HG03066 (cell line): ENCODE data around the gene SMC6.

Experiments used
- ATAC-seq: cut with Tn5 transposase; IDR thresholded peaks from one replicate; pipeline ENCODE4 v1.9.1; 2021; ENCODE audit warnings: low read depth; ENCODE audit not compliant: unreplicated experiment

SMC6 gene

DNA sequence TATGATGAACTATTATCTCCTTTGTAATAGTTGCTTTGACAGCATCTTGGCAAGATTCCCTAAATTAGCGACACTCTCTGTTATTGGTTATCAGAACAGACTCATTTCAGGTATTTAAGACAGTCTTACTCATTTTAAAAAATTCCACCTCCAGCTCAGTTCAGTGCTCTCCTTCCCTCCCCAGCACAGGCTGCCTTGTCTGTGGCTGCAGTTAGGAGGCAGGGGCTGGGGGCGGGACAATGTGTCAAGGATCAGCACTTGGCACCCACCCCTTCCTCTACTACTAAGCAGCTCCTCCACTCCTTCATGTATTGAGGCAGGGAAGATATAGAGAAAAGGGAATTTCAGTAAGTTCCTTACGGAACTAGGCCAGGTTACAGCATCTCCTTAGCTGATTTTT is 128.2 kb downstream of the SMC6 start:
- ATAC-seq: no peak

DNA sequence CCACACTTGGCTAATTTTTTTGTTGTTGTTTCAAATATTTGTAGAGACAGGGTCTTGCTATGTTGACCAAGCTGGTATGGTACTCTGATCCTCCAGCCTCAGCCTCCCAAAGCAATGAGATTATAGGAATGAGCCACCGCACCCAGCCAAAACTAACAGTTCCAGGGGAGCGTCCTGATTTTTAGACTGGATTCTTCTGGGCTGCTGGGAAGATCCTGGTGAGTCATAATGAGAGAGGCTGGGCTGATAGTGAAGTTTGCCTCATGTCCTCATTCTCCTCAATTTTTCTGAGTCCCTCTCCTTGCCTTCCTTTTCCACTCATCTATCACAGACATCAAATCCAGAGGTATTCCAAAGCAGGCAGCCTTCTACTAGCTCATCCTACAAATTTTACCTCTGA is 131.8 kb downstream of the SMC6 start:
- ATAC-seq: no peak

DNA sequence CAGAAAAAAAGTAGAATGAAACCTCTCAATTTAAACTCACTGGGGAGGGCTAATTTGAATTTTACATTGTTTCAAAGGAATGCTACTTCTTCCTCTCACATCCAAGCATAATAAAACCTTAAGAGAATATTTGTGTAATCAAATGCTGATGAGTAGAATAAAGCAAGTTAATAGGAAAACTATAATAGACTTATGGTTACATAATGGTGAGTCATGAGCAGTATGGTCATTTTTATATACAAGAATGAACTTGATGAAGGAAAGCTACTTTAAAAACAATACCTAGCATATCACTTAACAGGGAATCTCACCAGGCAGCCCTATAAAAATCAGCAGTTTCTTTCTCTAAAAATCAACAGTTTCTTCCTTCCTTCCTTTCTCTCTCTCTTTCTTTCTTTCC is 132.8 kb downstream of the SMC6 start:
- ATAC-seq: no peak

DNA sequence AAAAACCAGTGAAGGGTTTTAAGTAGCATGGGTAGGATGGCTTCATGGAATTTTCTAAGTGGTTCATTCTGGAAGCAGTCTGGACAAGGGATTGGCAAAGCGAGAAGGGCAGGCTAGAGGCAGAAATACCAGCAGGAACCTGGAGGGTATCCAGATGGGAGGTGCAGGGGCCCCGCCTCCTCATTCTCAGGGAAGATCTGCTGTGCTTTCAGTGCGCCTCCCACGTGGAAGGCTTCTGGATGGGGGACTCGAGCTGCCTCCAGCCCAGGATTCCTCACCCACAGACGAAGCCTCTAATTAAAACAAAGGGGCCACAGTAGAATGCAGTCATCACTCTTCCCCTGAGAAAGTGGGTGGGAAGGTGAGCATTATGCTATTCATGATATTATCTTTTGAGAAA is 133.3 kb downstream of the SMC6 start:
- no peak for ATAC-seq

DNA sequence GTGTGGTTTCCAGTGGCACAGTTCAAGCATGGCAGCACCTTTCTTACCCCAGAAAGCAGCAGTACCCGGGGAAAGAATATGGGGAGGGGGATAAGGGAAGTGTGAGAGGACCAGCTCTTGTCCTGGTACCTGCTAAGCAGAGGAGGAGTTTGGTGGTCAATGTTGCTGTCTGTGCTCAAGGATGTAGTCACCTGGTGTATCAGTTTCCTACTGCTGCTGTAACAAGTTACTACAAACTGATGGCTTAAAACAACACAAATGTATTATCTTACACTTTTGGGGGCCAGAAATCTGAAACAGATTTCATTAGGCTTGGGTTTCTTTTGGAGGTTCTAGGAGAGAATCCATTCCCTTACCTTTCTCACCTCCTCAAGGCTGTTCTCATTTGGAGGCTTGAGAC is 135.7 kb downstream of the SMC6 start:
- no peak for ATAC-seq

DNA sequence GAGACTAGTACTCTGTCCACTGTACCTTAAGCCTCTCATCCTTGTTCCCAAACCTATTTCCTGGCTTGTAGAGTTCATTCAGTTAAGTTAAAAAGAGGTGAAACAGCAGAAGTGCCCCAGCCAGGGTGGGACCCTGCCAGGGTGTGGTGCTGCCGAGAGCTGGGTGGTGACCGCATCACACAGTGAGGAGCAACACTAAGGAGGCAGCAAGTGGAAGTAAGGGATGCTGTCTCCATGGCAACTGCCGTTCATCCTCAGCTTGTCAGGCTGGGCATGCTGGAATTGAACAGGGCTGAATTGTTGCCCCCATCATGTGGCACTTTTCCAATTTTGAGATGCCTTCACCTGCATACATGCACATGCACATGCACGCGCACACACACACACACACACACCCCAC is 136.1 kb downstream of the SMC6 start:
- ATAC-seq: no peak

DNA sequence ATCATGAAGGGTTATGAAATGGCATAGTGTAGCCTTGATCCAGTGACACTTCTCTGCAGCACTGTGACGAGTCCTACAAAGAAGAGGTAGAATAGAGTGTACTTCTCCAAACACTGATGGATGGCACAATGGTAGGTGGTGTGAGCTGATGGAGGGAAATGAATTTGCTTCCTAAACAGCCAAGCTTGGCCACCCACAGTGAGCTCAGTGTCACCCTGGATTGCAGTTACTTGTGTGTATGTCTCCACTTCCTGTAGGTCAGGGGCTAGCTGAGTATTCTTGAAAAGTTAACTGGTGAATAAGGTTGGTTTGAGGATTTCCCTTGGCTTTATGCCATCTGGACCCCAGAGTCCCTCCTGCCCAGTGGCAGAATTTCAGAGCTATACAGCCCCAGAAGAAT is 137.2 kb downstream of the SMC6 start:
- no peak for ATAC-seq

DNA sequence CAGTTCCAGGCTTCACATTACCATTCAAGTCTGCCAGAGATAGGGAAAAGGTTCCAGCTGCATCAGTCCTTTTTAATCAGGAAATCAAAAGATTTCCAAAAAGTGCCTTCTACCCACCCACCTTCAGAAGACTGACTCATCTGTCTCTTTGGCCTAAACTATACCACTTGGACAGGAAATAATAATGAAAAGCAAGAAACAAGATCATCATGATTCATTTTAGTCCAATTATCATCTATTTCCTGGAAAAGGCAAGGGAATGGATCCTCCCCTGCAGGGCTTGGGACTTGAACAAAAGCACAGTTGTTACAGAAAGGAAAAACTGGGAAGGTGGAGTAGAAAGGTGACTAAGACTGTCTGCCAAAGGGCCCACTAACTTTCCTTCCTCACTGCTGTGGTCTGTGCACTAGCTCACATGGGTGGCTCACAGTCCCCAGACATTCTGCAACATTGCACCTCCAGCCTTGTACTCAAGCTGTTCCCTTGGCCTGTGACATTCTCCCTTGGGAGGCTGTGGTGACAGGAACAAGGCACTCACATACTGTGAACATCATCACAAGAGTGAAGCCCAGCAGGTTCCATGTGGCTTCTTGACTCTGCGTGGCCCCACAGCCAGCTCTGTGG is 137.8 kb downstream of the SMC6 start:
- ATAC-seq: no peak

DNA sequence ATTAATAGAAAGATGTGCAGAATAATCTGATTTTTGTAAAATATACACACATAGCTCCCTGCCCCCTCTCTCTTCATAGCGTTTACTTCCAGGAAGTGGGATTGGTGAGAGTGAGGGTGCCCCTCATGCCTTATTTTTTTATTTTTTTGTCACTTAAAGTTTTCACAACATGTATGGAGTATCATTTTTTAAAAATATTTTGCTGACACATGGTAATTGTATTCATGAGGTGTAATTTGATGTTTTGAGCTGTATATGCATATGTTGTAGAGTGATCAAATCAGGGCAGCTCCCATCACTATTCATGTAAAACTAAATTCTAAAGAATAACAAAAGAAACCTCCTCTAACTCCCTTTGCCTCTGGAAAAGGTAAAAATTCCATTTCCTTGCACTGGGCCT is 138.5 kb downstream of the SMC6 start:
- no peak for ATAC-seq

DNA sequence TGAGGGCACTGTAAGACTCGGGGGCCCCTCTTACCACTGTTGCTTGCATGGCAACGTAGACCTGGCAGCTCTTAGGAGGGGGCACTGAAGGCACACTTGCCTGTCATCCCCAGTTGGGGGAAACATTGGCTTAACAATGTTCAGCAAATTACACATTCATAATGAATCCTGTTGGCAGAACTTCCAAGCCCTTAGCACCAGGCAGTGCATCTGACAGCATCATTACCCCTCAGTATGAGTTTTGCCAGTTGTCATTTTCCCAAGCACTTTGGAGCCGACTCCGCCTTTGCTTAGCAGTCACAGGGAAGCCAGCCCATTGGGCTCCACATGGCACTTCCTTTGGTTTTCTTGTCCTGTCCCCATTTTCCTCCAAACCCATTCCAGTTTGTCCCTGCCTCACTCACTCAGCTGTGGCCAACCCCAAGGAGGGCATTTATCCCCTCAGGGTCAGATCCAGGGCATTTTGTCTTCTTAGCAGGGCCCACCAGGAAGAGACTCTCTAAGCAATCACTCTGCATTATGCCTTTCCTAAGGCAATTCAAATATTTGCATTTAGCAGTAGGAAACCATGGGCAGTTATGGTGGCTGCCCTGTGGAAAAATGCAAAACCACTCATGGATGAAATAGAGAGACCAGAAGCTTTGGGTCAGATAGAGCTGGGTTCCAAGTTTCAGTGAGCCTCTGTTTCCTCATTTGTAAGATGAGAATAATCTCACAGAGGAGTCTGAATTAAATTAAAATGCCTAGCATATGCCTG is 139.3 kb downstream of the SMC6 start:
- no peak for ATAC-seq
